ENCODE measurements around the gene TIGD7.

GRCh38 chr16:3276679-3277078 lies 28.6 kb downstream of the TIGD7 start:
- TF ChIP-seq TEAD4 (IDR thresholded peaks at IDR 0.05) (no peak), YY1 (IDR thresholded peaks at IDR 0.05; ENCODE audit: low read depth) (no peak), FOXM1 (IDR thresholded peaks at IDR 0.05; ENCODE audit: borderline replicate concordance, low read depth) (no peak), RAD21 (IDR thresholded peaks at IDR 0.05; ENCODE audit: low read depth) (no peak), EP300 (IDR thresholded peaks at IDR 0.05; ENCODE audit: borderline replicate concordance) (no peak), CREB1 (IDR thresholded peaks at IDR 0.05; ENCODE audit: low read depth) (no peak), TAF1 (IDR thresholded peaks at IDR 0.05; ENCODE audit: low read depth) (no peak), EGR1 (IDR thresholded peaks at IDR 0.05) (no peak), CEBPB (IDR thresholded peaks at IDR 0.05) (no peak), ZBTB7A (IDR thresholded peaks at IDR 0.05; ENCODE audit: low read depth) (no peak), TCF12 (IDR thresholded peaks at IDR 0.05; ENCODE audit: low read depth) (no peak)
- TF ChIP-seq, protein P1, sequence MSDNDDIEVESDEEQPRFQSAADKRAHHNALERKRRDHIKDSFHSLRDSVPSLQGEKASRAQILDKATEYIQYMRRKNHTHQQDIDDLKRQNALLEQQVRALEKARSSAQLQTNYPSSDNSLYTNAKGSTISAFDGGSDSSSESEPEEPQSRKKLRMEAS (IDR thresholded peaks at IDR 0.05) = no peak
- TF ChIP-seq, protein P2, sequence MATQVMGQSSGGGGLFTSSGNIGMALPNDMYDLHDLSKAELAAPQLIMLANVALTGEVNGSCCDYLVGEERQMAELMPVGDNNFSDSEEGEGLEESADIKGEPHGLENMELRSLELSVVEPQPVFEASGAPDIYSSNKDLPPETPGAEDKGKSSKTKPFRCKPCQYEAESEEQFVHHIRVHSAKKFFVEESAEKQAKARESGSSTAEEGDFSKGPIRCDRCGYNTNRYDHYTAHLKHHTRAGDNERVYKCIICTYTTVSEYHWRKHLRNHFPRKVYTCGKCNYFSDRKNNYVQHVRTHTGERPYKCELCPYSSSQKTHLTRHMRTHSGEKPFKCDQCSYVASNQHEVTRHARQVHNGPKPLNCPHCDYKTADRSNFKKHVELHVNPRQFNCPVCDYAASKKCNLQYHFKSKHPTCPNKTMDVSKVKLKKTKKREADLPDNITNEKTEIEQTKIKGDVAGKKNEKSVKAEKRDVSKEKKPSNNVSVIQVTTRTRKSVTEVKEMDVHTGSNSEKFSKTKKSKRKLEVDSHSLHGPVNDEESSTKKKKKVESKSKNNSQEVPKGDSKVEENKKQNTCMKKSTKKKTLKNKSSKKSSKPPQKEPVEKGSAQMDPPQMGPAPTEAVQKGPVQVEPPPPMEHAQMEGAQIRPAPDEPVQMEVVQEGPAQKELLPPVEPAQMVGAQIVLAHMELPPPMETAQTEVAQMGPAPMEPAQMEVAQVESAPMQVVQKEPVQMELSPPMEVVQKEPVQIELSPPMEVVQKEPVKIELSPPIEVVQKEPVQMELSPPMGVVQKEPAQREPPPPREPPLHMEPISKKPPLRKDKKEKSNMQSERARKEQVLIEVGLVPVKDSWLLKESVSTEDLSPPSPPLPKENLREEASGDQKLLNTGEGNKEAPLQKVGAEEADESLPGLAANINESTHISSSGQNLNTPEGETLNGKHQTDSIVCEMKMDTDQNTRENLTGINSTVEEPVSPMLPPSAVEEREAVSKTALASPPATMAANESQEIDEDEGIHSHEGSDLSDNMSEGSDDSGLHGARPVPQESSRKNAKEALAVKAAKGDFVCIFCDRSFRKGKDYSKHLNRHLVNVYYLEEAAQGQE (IDR thresholded peaks at IDR 0.05; ENCODE audit: low read depth) = no peak
- TF ChIP-seq, protein P3, sequence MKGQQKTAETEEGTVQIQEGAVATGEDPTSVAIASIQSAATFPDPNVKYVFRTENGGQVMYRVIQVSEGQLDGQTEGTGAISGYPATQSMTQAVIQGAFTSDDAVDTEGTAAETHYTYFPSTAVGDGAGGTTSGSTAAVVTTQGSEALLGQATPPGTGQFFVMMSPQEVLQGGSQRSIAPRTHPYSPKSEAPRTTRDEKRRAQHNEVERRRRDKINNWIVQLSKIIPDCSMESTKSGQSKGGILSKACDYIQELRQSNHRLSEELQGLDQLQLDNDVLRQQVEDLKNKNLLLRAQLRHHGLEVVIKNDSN (IDR thresholded peaks at IDR 0.05) = no peak

Measured in Ishikawa (cell line).